ENCODE results near the gene MGRN1. TPM values are rescaled to one million over a fixed set of nuclear protein-coding genes. Genes with fewer than 3 reads are reported as not detected.

The MGRN1 gene
- total and polyA plus RNA-seq, 3 experiments from 2014 or later, result 6.4 to 69.7 (median 67.3) TPM

DNA sequence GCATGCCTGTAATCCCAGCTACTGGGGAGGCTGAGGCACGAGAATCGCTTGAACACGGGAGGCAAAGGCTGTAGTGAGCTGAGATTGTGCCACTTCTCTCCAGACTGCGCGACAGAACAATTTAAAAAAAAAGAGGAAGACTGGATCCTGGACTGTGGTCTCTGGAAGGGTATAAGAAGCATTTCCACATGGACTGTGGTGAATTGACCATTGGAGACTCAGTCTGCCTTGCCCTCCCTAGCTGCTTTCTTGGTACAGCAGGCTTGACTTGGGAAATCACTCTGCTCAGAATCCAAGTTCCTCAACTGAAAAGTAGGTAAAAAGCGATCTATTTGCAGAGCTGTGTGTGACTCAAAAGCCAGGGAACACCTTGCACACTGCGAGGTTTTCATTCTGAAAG is 1.0 kb upstream of the MGRN1 start:
- Mint-ChIP-seq H3K9me3 (no peaks in the 10 kb centered on the region), H3K27ac (peak overlapping the region in 7 of 8 donors; percentile 6 to 100 (median 84)), H3K27me3 (no peaks in the 10 kb centered on the region), H3K4me3 (peak overlapping the region; percentile 75 to 96 (median 90)), H3K4me1 (peaks cover 28 to 36% (median 33%) of the 10 kb centered on the region in 3 donors), H3K36me3 (peaks cover 0 to 12% (median 0%) of the 10 kb centered on the region in 3 donors)
- Histone ChIP-seq H3K36me3 (ENCODE audit: insufficient read depth, low read length) (no peaks in the 10 kb centered on the region), H3K27ac (ENCODE audit: low read depth, low read length) (peak overlapping the region; percentile 94), H3K4me3 (ENCODE audit: low read length) (no peak overlapping the region), H3K9me3 (ENCODE audit: low read length) (no peaks in the 10 kb centered on the region), H3K4me1 (ENCODE audit: insufficient read depth, low read length) (peaks cover 24% of the 10 kb centered on the region), H3K27me3 (ENCODE audit: insufficient read depth, low read length, poor library complexity, severe bottlenecking) (no peaks in the 10 kb centered on the region)
- no peak for DNase-seq
- POLR2A ChIA-PET, result interaction anchor here (0.6 to 1.9 kb wide), 5 partner anchors 7 to 70 kb away, joined by 3 to 18 read pairs (median 7); partner anchors contain the start of gene NUDT16L1
- CTCF ChIA-PET, result interaction anchor here (0.7 to 3.6 kb wide), 19 partner anchors 8 to 276 kb away, joined by 3 to 22 read pairs (median 4); partner anchors contain the start of genes ANKS3, DNAAF8 and UBALD1

DNA sequence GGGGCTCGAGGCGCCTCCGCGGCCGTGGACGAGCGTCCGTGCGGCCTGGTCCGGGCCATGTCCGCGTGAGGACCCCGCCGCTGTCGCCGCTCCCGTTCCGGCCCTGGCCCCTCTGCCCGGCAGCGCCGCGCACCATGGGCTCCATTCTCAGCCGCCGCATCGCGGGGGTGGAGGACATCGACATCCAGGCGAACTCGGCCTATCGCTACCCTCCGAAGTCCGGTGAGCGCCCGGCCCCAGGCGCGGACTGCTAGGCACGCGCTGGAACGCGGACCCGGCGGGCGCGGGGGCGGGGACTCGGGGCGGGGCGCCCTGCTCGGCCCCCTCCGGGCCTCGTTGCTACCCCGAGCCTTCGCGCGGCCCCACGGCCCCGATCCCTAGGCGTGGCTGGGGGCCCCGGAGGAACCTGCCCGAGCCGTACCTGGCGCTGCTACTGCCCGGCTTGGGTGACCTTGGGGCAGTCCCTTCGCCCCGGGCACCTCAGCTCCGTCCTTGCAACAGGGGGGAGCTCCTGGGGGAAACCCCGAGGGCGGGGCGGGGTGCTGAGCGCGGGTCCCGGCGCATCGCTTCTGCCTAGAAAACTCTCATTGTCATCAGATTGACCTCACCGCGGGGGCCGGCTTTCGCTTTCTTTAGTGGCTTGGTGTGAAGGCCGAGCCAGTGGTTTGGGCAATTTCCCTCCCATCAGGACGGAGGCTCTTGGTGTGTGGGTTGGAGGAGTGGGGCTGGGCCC is 367 bp downstream of the MGRN1 start:
- peak; percentile 43 to 75 (median 63) for DNase-seq
- peaks cover 0 to 12% (median 0%) of the 10 kb centered on the region in 3 donors for H3K36me3 Mint-ChIP-seq
- H3K4me1 Mint-ChIP-seq, result peaks cover 29 to 43% (median 39%) of the 10 kb centered on the region in 3 donors
- peak overlapping the region; percentile 67 for H3K4me3 ChIP-seq (ENCODE audit: low read length)
- H3K36me3 ChIP-seq (ENCODE audit: insufficient read depth, low read length), result no peaks in the 10 kb centered on the region
- peaks cover 24% of the 10 kb centered on the region for H3K4me1 ChIP-seq (ENCODE audit: insufficient read depth, low read length)
- no peaks in the 10 kb centered on the region for H3K27me3 ChIP-seq (ENCODE audit: insufficient read depth, low read length, poor library complexity, severe bottlenecking)
- H3K4me3 Mint-ChIP-seq, result peak overlapping the region; percentile 88 to 98 (median 93)
- POLR2A ChIA-PET, result interaction anchor here (0.9 to 1.9 kb wide), 3 partner anchors 9 to 69 kb away, joined by 3 to 18 read pairs (median 7); partner anchors contain the start of gene NUDT16L1
- CTCF ChIA-PET, result interaction anchor here (1.0 to 3.6 kb wide), 15 partner anchors 9 to 277 kb away, joined by 3 to 22 read pairs (median 5); partner anchors contain the start of genes ANKS3, DNAAF8 and UBALD1
- no peaks in the 10 kb centered on the region for H3K9me3 ChIP-seq (ENCODE audit: low read length)
- H3K27ac Mint-ChIP-seq, result peak overlapping the region; percentile 75 to 99 (median 97)
- no peaks in the 10 kb centered on the region for H3K9me3 Mint-ChIP-seq
- H3K27me3 Mint-ChIP-seq, result no peaks in the 10 kb centered on the region
- peak overlapping the region; percentile 94 for H3K27ac ChIP-seq (ENCODE audit: low read depth, low read length)

DNA sequence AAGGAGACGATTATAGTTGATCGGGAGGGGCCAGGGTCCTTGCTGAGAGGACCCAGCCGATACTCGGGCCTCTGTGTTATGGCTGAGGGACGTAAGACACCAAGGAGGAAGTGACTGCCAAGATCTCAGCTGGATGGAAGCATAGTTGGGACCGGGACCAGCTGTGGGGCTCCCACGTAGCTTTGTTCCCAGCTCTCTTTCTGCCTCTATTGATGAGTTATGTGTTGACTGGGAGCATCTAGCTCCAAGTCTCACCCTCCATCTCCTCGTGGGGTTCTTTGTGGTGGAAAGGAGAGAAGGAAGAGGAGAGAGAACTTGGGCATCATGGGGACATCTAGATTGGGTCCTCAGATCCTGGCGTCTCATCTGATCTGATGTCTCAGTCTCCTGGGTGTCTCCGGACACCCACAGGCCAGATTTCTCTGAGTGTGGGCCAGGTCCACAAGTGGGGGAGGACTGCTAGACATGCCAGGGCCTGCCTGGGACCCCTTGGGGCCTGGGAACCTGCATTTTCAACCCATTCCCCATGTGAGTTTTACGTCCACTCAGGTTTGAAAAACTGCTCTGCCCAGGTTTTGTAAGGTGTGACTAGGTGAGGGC is 1.0 kb downstream of the MGRN1 start:
- H3K36me3 ChIP-seq (ENCODE audit: insufficient read depth, low read length), result no peaks in the 10 kb centered on the region
- DNase-seq, result no peak
- peaks cover 24% of the 10 kb centered on the region for H3K4me1 ChIP-seq (ENCODE audit: insufficient read depth, low read length)
- Mint-ChIP-seq H3K4me1 (peaks cover 29 to 43% (median 39%) of the 10 kb centered on the region in 3 donors), H3K27me3 (no peaks in the 10 kb centered on the region), H3K4me3 (peak overlapping the region; percentile 88 to 96 (median 93)), H3K27ac (peak overlapping the region; percentile 75 to 99 (median 97)), H3K9me3 (no peaks in the 10 kb centered on the region), H3K36me3 (peaks cover 0 to 12% (median 0%) of the 10 kb centered on the region in 3 donors)
- POLR2A ChIA-PET, result interaction anchor here (0.9 to 1.9 kb wide), 2 partner anchors 9 to 69 kb away, joined by 3 to 18 read pairs; no protein-coding TSS in a partner anchor
- CTCF ChIA-PET, result interaction anchor here (2.4 to 3.6 kb wide), 2 partner anchors 109 to 119 kb away, joined by 12 to 22 read pairs; partner anchors contain the start of genes ANKS3 and DNAAF8
- H3K27ac ChIP-seq (ENCODE audit: low read depth, low read length), result peak overlapping the region; percentile 94
- H3K4me3 ChIP-seq (ENCODE audit: low read length), result peak overlapping the region; percentile 67
- no peaks in the 10 kb centered on the region for H3K27me3 ChIP-seq (ENCODE audit: insufficient read depth, low read length, poor library complexity, severe bottlenecking)
- H3K9me3 ChIP-seq (ENCODE audit: low read length), result no peaks in the 10 kb centered on the region

DNA sequence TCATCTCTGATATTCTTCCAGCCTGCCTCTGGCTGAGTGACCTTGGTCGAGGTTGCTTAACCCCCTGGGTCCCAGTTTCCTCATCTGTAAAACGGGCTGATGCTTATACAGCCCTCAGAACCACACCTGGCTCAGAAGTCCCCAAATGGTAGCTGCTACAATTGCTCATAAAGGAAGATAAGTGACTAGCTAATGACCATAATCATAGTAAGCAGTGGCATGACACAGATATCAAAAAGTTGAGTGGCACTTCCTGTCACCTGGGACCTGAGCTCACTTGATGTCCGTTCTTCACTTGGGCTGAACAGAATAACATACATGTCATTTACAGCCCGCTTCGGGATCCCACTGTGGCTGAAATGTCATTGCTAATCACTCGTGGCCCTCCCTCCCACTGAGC is 1.8 kb downstream of the MGRN1 start:
- peak overlapping the region; percentile 84 to 96 (median 93) for H3K4me3 Mint-ChIP-seq
- Histone ChIP-seq H3K36me3 (ENCODE audit: insufficient read depth, low read length) (no peaks in the 10 kb centered on the region), H3K27me3 (ENCODE audit: insufficient read depth, low read length, poor library complexity, severe bottlenecking) (no peaks in the 10 kb centered on the region), H3K4me3 (ENCODE audit: low read length) (no peak overlapping the region), H3K4me1 (ENCODE audit: insufficient read depth, low read length) (peaks cover 24% of the 10 kb centered on the region), H3K27ac (ENCODE audit: low read depth, low read length) (peak overlapping the region; percentile 94), H3K9me3 (ENCODE audit: low read length) (no peaks in the 10 kb centered on the region)
- H3K9me3 Mint-ChIP-seq, result peaks cover 0 to 4% (median 0%) of the 10 kb centered on the region in 5 donors
- no peaks in the 10 kb centered on the region for H3K27me3 Mint-ChIP-seq
- ChIA-PET POLR2A (no interaction called here), CTCF (interaction anchor here (3.6 kb wide), 1 partner anchor 120 kb away, joined by 22 read pairs; no protein-coding TSS in a partner anchor)
- peaks cover 33 to 49% (median 44%) of the 10 kb centered on the region in 3 donors for H3K4me1 Mint-ChIP-seq
- DNase-seq, result no peak
- peaks cover 4 to 14% (median 5%) of the 10 kb centered on the region in 3 donors for H3K36me3 Mint-ChIP-seq
- peak overlapping the region; percentile 19 to 99 (median 92) for H3K27ac Mint-ChIP-seq

DNA sequence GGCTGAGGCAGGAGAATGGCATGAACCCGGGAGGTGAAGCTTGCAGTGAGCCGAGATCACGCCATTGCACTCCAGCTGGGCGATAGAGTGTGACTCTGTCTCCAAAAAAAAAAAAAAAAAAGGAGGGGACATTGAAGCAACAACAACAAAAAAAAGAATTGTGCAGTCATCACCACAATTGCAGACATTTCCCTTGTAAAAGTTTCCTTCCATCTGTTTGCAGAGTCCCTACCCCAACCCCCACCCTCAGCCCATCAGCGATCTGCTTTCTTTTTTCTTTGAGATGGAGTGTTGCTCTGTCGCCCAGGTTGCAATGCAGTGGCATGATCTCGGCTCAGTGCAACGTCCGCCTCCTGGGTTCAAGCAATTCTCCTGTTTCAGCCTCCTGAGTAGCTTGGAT is 3.7 kb downstream of the MGRN1 start:
- ChIA-PET CTCF (no interaction called here), POLR2A (no interaction called here)
- H3K9me3 Mint-ChIP-seq, result peaks cover 0 to 4% (median 0%) of the 10 kb centered on the region in 5 donors
- no peak overlapping the region for H3K27ac ChIP-seq (ENCODE audit: low read depth, low read length)
- H3K36me3 Mint-ChIP-seq, result peaks cover 4 to 16% (median 9%) of the 10 kb centered on the region in 3 donors
- H3K4me3 Mint-ChIP-seq, result no peak overlapping the region
- H3K4me1 Mint-ChIP-seq, result peaks cover 33 to 51% (median 44%) of the 10 kb centered on the region in 3 donors
- H3K27me3 ChIP-seq (ENCODE audit: insufficient read depth, low read length, poor library complexity, severe bottlenecking), result no peaks in the 10 kb centered on the region
- H3K36me3 ChIP-seq (ENCODE audit: insufficient read depth, low read length), result no peaks in the 10 kb centered on the region
- no peaks in the 10 kb centered on the region for H3K9me3 ChIP-seq (ENCODE audit: low read length)
- H3K27ac Mint-ChIP-seq, result peak overlapping the region in 1 of 8 donors; percentile 23
- no peak for DNase-seq
- no peaks in the 10 kb centered on the region for H3K27me3 Mint-ChIP-seq
- peaks cover 24% of the 10 kb centered on the region for H3K4me1 ChIP-seq (ENCODE audit: insufficient read depth, low read length)
- H3K4me3 ChIP-seq (ENCODE audit: low read length), result no peak overlapping the region

DNA sequence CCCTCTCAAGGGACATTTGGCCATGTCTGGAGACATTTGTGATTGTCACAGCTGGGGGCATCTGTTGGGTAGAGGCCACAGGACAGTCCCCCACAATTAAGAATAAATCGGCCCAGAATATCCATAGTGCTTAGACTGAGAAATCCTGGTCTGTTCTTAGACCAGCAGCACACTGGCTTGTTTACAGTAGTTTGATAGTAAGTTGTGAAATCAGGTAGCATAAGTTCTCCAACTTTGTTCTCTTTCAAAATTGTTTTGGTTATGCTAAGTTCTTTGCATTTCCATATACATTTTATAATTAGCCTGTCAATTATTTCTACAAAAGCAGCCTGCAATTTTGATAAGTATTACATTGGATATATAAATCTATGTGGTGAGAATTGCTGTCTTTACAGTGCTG is 6.8 kb downstream of the MGRN1 start:
- DNase-seq, result no peak
- Mint-ChIP-seq H3K27me3 (no peaks in the 10 kb centered on the region), H3K36me3 (peaks cover 7 to 23% (median 9%) of the 10 kb centered on the region in 3 donors), H3K4me3 (no peak overlapping the region), H3K9me3 (peaks cover 0 to 4% (median 0%) of the 10 kb centered on the region in 5 donors), H3K4me1 (peaks cover 22 to 37% (median 24%) of the 10 kb centered on the region in 3 donors), H3K27ac (peak overlapping the region in 1 of 8 donors; percentile 5)
- H3K4me1 ChIP-seq (ENCODE audit: insufficient read depth, low read length), result peaks cover 6% of the 10 kb centered on the region
- H3K9me3 ChIP-seq (ENCODE audit: low read length), result no peaks in the 10 kb centered on the region
- no peaks in the 10 kb centered on the region for H3K36me3 ChIP-seq (ENCODE audit: insufficient read depth, low read length)
- CTCF ChIA-PET, result interaction anchor here (0.7 kb wide), 1 partner anchor 36 kb away, joined by 3 read pairs; no protein-coding TSS in a partner anchor
- no peak overlapping the region for H3K4me3 ChIP-seq (ENCODE audit: low read length)
- POLR2A ChIA-PET, result interaction anchor here (0.8 kb wide), 1 partner anchor 13 kb away, joined by 9 read pairs; no protein-coding TSS in a partner anchor
- H3K27me3 ChIP-seq (ENCODE audit: insufficient read depth, low read length, poor library complexity, severe bottlenecking), result no peaks in the 10 kb centered on the region
- H3K27ac ChIP-seq (ENCODE audit: low read depth, low read length), result no peak overlapping the region

DNA sequence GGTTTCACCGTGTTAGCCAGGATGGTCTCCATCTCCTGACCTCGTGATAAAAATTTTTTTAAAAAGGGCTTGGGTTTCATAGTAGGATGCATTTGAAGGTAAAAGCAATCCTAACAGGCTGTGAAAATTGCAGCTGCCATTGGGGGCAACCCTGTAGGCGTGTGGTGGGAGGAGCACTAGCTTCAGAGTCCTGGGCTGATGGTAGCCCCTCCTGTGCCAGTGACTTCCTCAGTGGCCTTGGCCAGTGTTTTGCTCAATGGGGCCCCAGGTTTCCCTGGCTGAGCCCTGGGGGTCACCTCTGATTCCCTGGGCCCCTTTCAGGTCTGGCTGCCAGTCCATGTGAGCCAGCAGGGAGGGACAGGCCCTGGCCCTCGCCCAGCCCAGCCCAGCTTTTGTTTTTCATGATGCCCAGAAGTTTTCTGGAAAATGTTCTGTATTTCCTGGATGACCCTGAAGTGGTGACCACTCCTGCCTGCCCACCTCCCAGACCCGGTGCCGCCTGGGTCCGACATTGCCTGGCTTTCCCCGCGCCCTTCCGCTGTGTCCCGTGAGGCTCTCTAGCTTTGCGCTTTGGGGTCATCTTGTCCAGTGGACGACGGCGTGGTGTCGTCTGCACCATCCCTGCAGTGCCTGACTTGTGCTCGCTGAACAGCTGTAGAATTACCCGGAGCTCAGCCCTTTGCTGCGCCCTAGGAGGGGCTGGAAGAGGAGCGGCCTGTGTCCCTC is 9.4 kb downstream of the MGRN1 start:
- POLR2A ChIA-PET, result no interaction called here
- Mint-ChIP-seq H3K27ac (peak overlapping the region in 1 of 8 donors; percentile 88), H3K36me3 (peaks cover 7 to 28% (median 9%) of the 10 kb centered on the region in 3 donors)

More for the DNA sequence above, 9.4 kb downstream of the MGRN1 start:
- CTCF ChIA-PET, result interaction anchor here (1.4 kb wide), 1 partner anchor 10 kb away, joined by 6 read pairs; the partner anchor contains the start of gene MGRN1
- H3K4me1 Mint-ChIP-seq, result peaks cover 14 to 29% (median 16%) of the 10 kb centered on the region in 3 donors
- Histone ChIP-seq H3K9me3 (ENCODE audit: low read length) (no peaks in the 10 kb centered on the region), H3K27ac (ENCODE audit: low read depth, low read length) (no peak overlapping the region), H3K4me1 (ENCODE audit: insufficient read depth, low read length) (no peaks in the 10 kb centered on the region), H3K4me3 (ENCODE audit: low read length) (no peak overlapping the region), H3K27me3 (ENCODE audit: insufficient read depth, low read length, poor library complexity, severe bottlenecking) (no peaks in the 10 kb centered on the region), H3K36me3 (ENCODE audit: insufficient read depth, low read length) (no peaks in the 10 kb centered on the region)
- H3K27me3 Mint-ChIP-seq, result no peaks in the 10 kb centered on the region
- H3K9me3 Mint-ChIP-seq, result peaks cover 0 to 4% (median 0%) of the 10 kb centered on the region in 5 donors
- no peak for DNase-seq
- H3K4me3 Mint-ChIP-seq, result no peak overlapping the region
